Neural crest cell (in vitro differentiated cells): Measurements from ENCODE around the gene PPP1R1A. TPM values are rescaled to one million over a fixed set of nuclear protein-coding genes. Genes with fewer than 3 reads are reported as not detected.

Experiments
- DNase-seq: peaks from one replicate; pipeline ENCODE4 v3.0.0; 2021; ENCODE audit warnings: low read depth, mixed read lengths, low spot score
- H3K27ac Mint-ChIP-seq: one replicate; pipeline ENCODE4 v1.8.0; 2021; ENCODE audit warnings: mild to moderate bottlenecking, mixed read lengths; ENCODE audit not compliant: unreplicated experiment
- H3K27me3 Mint-ChIP-seq: 2 replicates; pipeline ENCODE4 v1.8.0; 2021; ENCODE audit warnings: low read depth, mild to moderate bottlenecking, mixed read lengths
- H3K36me3 Mint-ChIP-seq: 2 replicates; pipeline ENCODE4 v1.8.0; 2021; ENCODE audit warnings: low read depth, mild to moderate bottlenecking, mixed read lengths
- H3K4me1 Mint-ChIP-seq: 2 replicates; pipeline ENCODE4 v1.8.0; 2021; ENCODE audit warnings: mixed read lengths
- H3K4me3 Mint-ChIP-seq: one replicate; pipeline ENCODE4 v1.8.0; 2021; ENCODE audit warnings: mild to moderate bottlenecking, mixed read lengths
- H3K9me3 Mint-ChIP-seq: 2 replicates; pipeline ENCODE4 v1.8.0; 2021; ENCODE audit warnings: mixed read lengths
- CTCF ChIP-seq: fragments of 200-600 bp; sonication (generic); conservative IDR thresholded peaks from 2 replicates; pipeline ENCODE4 v1.5.0; 2021; ENCODE audit warnings: antibody characterized with exemption, mild to moderate bottlenecking
- total RNA-seq: library from RNA; stranded (reverse); gene quantifications from 2 replicates; pipeline ENCODE4 v1.2.1, GENCODE V29; 2021

Gene PPP1R1A
- total RNA-seq, 1 donor from 2014 or later = 10.3 TPM

GRCh38 chr12:54546511-54546910, 41.9 kb downstream of the PPP1R1A start:
- no peak overlapping the region for H3K4me3 Mint-ChIP-seq
- no peak overlapping the region for H3K27ac Mint-ChIP-seq
- no peak for DNase-seq
- TF ChIP-seq CTCF = no peak
- H3K9me3 Mint-ChIP-seq = no peaks in the 10 kb centered on the region
- peaks cover 17% of the 10 kb centered on the region for H3K27me3 Mint-ChIP-seq
- H3K36me3 Mint-ChIP-seq = no peaks in the 10 kb centered on the region
- H3K4me1 Mint-ChIP-seq = peaks cover 16% of the 10 kb centered on the region

GRCh38 chr12:54544743-54545142, 43.7 kb downstream of the PPP1R1A start:
- H3K27ac Mint-ChIP-seq = no peak overlapping the region
- peaks cover 7% of the 10 kb centered on the region for H3K4me1 Mint-ChIP-seq
- TF ChIP-seq CTCF = no peak
- H3K9me3 Mint-ChIP-seq = no peaks in the 10 kb centered on the region
- no peaks in the 10 kb centered on the region for H3K36me3 Mint-ChIP-seq
- no peak for DNase-seq
- peaks cover 22% of the 10 kb centered on the region for H3K27me3 Mint-ChIP-seq
- H3K4me3 Mint-ChIP-seq = no peak overlapping the region

GRCh38 chr12:54543526-54543925, 44.9 kb downstream of the PPP1R1A start:
- Mint-ChIP-seq H3K36me3 (no peaks in the 10 kb centered on the region), H3K4me3 (no peak overlapping the region), H3K4me1 (no peaks in the 10 kb centered on the region), H3K9me3 (no peaks in the 10 kb centered on the region), H3K27me3 (peaks cover 22% of the 10 kb centered on the region), H3K27ac (no peak overlapping the region)
- TF ChIP-seq CTCF = no peak
- DNase-seq = no peak

GRCh38 chr12:54541751-54542290, 46.6 kb downstream of the PPP1R1A start:
- Mint-ChIP-seq H3K4me1 (no peaks in the 10 kb centered on the region), H3K36me3 (no peaks in the 10 kb centered on the region), H3K9me3 (no peaks in the 10 kb centered on the region), H3K4me3 (no peak overlapping the region), H3K27ac (no peak overlapping the region), H3K27me3 (peaks cover 23% of the 10 kb centered on the region)
- DNase-seq = no peak
- TF ChIP-seq CTCF = no peak

GRCh38 chr12:54538136-54538700, 50.2 kb downstream of the PPP1R1A start:
- no peak for DNase-seq
- Mint-ChIP-seq H3K36me3 (no peaks in the 10 kb centered on the region), H3K27ac (no peak overlapping the region), H3K27me3 (peaks cover 28% of the 10 kb centered on the region), H3K9me3 (no peaks in the 10 kb centered on the region), H3K4me1 (no peaks in the 10 kb centered on the region), H3K4me3 (no peak overlapping the region)
- TF ChIP-seq CTCF = no peak
